DMS 273 treated with DMSO at 0.1 percent for 48 hours (cell line): ENCODE measurements around the gene PRPF18.
"Not testable (repeated sequence)": the region's sequence is repeated elsewhere in the genome, so short reads cannot be mapped to it uniquely, and the experiment has no call there.

ENCODE experiments used
- DNase-seq: peaks from one replicate; lab custom pipeline; 2025; lab: John Stamatoyannopoulos, UW

PRPF18 gene

GRCh38 chr10:13586676-13587355, at the start of gene PRPF18:
Gene PRPF18 (plus strand): TSS chr10:13586965. CDS start chr10:13587087, 122 bp downstream.
- peak; percentile 79 for DNase-seq

GRCh38 chr10:13537985-13538384, 48.8 kb upstream of the PRPF18 start:
- DNase-seq = not testable (repeated sequence)

GRCh38 chr10:13542533-13542932, 44.2 kb upstream of the PRPF18 start:
- no peak for DNase-seq

GRCh38 chr10:13550802-13551201, 36.0 kb upstream of the PRPF18 start:
- no peak for DNase-seq

- DNase-seq = peak; percentile 82
These were observed 30.8 kb upstream of the PRPF18 start for GRCh38 chr10:13555884-13556510.

GRCh38 chr10:13559124-13559700, 27.6 kb upstream of the PRPF18 start:
- no peak for DNase-seq

- DNase-seq = no peak
These were observed 26.2 kb upstream of the PRPF18 start for GRCh38 chr10:13560597-13560996.

GRCh38 chr10:13563481-13564445, 23.0 kb upstream of the PRPF18 start:
- DNase-seq = no peak

GRCh38 chr10:13564576-13564975, 22.2 kb upstream of the PRPF18 start:
- DNase-seq = no peak

- DNase-seq = no peak
These were observed 19.7 kb upstream of the PRPF18 start for GRCh38 chr10:13567030-13567429.

- no peak for DNase-seq
These were observed 15.2 kb upstream of the PRPF18 start for GRCh38 chr10:13571541-13571940.

- no peak for DNase-seq
These were observed 12.8 kb upstream of the PRPF18 start for GRCh38 chr10:13573960-13574359.

- DNase-seq = no peak
These were observed 1.5 kb upstream of the PRPF18 start for GRCh38 chr10:13585195-13585751.

- no peak for DNase-seq
These were observed 822 bp upstream of the PRPF18 start for GRCh38 chr10:13585943-13586342.

- DNase-seq = no peak
These were observed 626 bp downstream of the PRPF18 start for GRCh38 chr10:13587391-13587790.

- no peak for DNase-seq
These were observed 2.6 kb downstream of the PRPF18 start for GRCh38 chr10:13589316-13589715.

GRCh38 chr10:13590886-13591285, 4.1 kb downstream of the PRPF18 start:
- DNase-seq = no peak

GRCh38 chr10:13592306-13592705, 5.5 kb downstream of the PRPF18 start:
- no peak for DNase-seq

- no peak for DNase-seq
These were observed 6.8 kb downstream of the PRPF18 start for GRCh38 chr10:13593535-13593934.

- DNase-seq = no peak
These were observed 7.9 kb downstream of the PRPF18 start for GRCh38 chr10:13594641-13595040.

GRCh38 chr10:13597909-13598308, 11.1 kb downstream of the PRPF18 start:
- DNase-seq = no peak
